Activated CD4-positive, alpha-beta T cell treated with anti-CD3 and anti-CD28 coated beads, Interleukin-2, Interleukin-4, amounts not matched to agents 100 ng/mL and 50 ng/mL, durations not matched to agents 16 hours and 8 hours (primary cell): Measurements from ENCODE around the gene HES2.
"Not testable (repeated sequence)": the region's sequence is repeated elsewhere in the genome, so short reads cannot be mapped to it uniquely, and the experiment has no call there.

Source experiments
- DNase-seq: peaks from one replicate; pipeline ENCODE4 v3.0.0-alpha.2; 2020; ENCODE audit warnings: low spot score

Gene HES2

GRCh38 chr1:6389971-6390370 lies 29.7 kb downstream of the HES2 start:
- no peak for DNase-seq

GRCh38 chr1:6386371-6386949 lies 33.3 kb downstream of the HES2 start:
- no peak for DNase-seq

- no peak for DNase-seq
Measured at GRCh38 chr1:6385488-6386191, 34.1 kb downstream of the HES2 start.

- DNase-seq, result no peak
Measured at GRCh38 chr1:6384962-6385361, 34.8 kb downstream of the HES2 start.

GRCh38 chr1:6384135-6384534 lies 35.6 kb downstream of the HES2 start:
- no peak for DNase-seq

GRCh38 chr1:6380037-6380436 lies 39.7 kb downstream of the HES2 start:
- no peak for DNase-seq

- DNase-seq, result no peak
Measured at GRCh38 chr1:6378096-6378746, 41.5 kb downstream of the HES2 start.

- no peak for DNase-seq
Measured at GRCh38 chr1:6373961-6374720, 45.6 kb downstream of the HES2 start.

- not testable (repeated sequence) for DNase-seq
Measured at GRCh38 chr1:6372236-6372635, 47.5 kb downstream of the HES2 start.

GRCh38 chr1:6370006-6370405 lies 49.7 kb downstream of the HES2 start:
- no peak for DNase-seq

GRCh38 chr1:6367381-6368012 lies 52.2 kb downstream of the HES2 start:
- DNase-seq, result no peak

- no peak for DNase-seq
Measured at GRCh38 chr1:6365047-6365446, 54.7 kb downstream of the HES2 start.

- DNase-seq, result peak; percentile 30
Measured at GRCh38 chr1:6363085-6363884, 56.4 kb downstream of the HES2 start.
